ENCODE results near the gene MYOD1. TPM values are rescaled to one million over a fixed set of nuclear protein-coding genes. Genes with fewer than 3 reads are reported as not detected.

The MYOD1 gene
- total RNA-seq, 3 donors from 2014 or later = not detected

DNA sequence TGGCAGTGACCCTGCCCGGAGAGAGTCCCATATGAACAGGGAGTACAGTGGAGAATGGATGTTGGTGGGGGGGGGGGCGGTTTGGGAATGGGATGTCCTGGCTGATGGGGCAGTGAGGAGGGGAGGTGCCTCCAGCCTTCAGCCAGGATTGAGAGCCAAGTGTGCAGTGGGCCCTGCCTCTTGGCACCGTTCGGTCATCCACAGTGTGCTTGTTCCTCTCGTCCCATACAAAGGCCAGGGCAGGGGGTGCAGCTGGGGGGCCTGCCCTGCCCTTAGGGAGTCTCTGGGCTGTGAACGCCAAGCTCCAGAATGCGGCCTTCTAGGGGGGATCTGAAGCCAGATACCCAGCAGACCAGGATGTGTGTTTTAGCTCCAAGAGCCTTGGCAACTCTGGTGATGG lies 49.2 kb downstream of the MYOD1 start:
- Histone ChIP-seq H3K9me3 (no peaks in the 10 kb centered on the region), H3K36me3 (ENCODE audit: low read depth) (no peaks in the 10 kb centered on the region), H3K4me1 (ENCODE audit: low read depth) (peaks cover 6% of the 10 kb centered on the region), H3K4me3 (no peak overlapping the region)
- ATAC-seq (no peak), DNase-seq (no peak)
- intact Hi-C loops (cut with DNase I, micrococcal nuclease) = loop anchor here (10.0 kb wide), 2 partner anchors 206 to 216 kb away; no protein-coding TSS in a partner anchor
- TF ChIP-seq, protein P1, sequence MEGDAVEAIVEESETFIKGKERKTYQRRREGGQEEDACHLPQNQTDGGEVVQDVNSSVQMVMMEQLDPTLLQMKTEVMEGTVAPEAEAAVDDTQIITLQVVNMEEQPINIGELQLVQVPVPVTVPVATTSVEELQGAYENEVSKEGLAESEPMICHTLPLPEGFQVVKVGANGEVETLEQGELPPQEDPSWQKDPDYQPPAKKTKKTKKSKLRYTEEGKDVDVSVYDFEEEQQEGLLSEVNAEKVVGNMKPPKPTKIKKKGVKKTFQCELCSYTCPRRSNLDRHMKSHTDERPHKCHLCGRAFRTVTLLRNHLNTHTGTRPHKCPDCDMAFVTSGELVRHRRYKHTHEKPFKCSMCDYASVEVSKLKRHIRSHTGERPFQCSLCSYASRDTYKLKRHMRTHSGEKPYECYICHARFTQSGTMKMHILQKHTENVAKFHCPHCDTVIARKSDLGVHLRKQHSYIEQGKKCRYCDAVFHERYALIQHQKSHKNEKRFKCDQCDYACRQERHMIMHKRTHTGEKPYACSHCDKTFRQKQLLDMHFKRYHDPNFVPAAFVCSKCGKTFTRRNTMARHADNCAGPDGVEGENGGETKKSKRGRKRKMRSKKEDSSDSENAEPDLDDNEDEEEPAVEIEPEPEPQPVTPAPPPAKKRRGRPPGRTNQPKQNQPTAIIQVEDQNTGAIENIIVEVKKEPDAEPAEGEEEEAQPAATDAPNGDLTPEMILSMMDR (IDR thresholded peaks at IDR 0.05) = no peak

GRCh38 chr11:17769218-17769617 lies 49.8 kb downstream of the MYOD1 start:
- TF ChIP-seq, protein P1 (IDR thresholded peaks at IDR 0.05) = no peak
- ATAC-seq = no peak
- no peak overlapping the region for H3K4me3 ChIP-seq
- peaks cover 6% of the 10 kb centered on the region for H3K4me1 ChIP-seq (ENCODE audit: low read depth)
- no peaks in the 10 kb centered on the region for H3K36me3 ChIP-seq (ENCODE audit: low read depth)
- no peaks in the 10 kb centered on the region for H3K9me3 ChIP-seq
- intact Hi-C loops (cut with DNase I, micrococcal nuclease) = loop anchor here (10.0 kb wide), 2 partner anchors 206 to 216 kb away; no protein-coding TSS in a partner anchor
- no peak for DNase-seq

GRCh38 chr11:17770048-17770652 lies 50.8 kb downstream of the MYOD1 start:
- ATAC-seq (peak; percentile 94), DNase-seq (peak; percentile 84 to 89 (median 87))
- H3K36me3 ChIP-seq (ENCODE audit: low read depth) = no peaks in the 10 kb centered on the region
- H3K9me3 ChIP-seq = no peaks in the 10 kb centered on the region
- peaks cover 6% of the 10 kb centered on the region for H3K4me1 ChIP-seq (ENCODE audit: low read depth)
- H3K4me3 ChIP-seq = no peak overlapping the region
- intact Hi-C loops (cut with DNase I, micrococcal nuclease) = no loop called here
- TF ChIP-seq, protein P1 (IDR thresholded peaks at IDR 0.05) = peak; percentile 18

DNA sequence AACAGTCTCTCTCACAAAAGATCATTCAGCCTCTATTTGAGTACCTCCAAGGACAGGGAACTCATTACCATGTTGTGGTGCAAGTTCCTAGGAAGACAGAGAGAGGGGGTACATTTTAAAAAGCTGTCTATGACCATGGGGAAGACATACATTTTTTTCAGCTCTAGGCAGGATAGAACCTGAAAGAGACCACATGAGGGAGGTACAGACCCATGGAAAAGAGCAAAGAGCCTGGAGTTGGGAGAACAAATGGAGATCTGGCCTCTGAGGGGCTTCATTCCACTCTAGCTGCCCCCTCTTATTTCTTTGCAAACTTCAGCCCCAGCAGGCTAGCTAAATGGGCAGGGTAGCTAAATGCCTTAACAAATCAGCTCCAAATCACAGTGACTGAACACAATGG lies 51.5 kb downstream of the MYOD1 start:
- ATAC-seq = no peak

DNA sequence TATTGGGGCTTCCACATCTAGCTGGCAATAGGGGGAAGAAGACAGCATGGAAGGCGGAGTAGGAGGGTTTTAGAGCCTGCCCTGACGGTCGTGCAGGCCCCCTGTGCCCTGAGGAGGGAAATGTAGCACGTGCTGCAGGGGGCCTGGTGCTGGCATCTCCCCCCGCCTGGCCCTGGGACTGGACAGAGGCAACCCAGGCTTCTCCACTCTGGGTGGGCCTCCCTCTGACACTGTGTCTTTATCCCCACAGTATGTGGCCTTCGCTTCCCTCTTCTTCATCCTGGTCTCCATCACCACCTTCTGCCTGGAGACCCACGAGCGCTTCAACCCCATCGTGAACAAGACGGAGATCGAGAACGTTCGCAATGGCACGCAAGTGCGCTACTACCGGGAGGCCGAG lies 52.0 kb downstream of the MYOD1 start:
- Histone ChIP-seq H3K4me1 (ENCODE audit: low read depth) (peaks cover 6% of the 10 kb centered on the region), H3K9me3 (no peaks in the 10 kb centered on the region), H3K4me3 (no peak overlapping the region), H3K36me3 (ENCODE audit: low read depth) (no peaks in the 10 kb centered on the region)
- intact Hi-C loops (cut with DNase I, micrococcal nuclease) = no loop called here
- no peak for ATAC-seq
- TF ChIP-seq, protein P1 (IDR thresholded peaks at IDR 0.05) = no peak
- no peak for DNase-seq

More for the DNA sequence above, 51.5 kb downstream of the MYOD1 start:
- Histone ChIP-seq H3K36me3 (ENCODE audit: low read depth) (no peaks in the 10 kb centered on the region), H3K4me1 (ENCODE audit: low read depth) (peaks cover 6% of the 10 kb centered on the region), H3K9me3 (no peaks in the 10 kb centered on the region), H3K4me3 (no peak overlapping the region)
- TF ChIP-seq, protein P1 (IDR thresholded peaks at IDR 0.05) = no peak
- intact Hi-C loops (cut with DNase I, micrococcal nuclease) = no loop called here
- no peak for DNase-seq

Other genes starting within 250 kb of the MYOD1 start
- 1 to 10 TPM; 2.2 to 4.1 (median 3.3) TPM for gene ABCC8, start 242.7 kb upstream of the MYOD1 start, total RNA-seq
- 100 to 1,000 TPM in 2 of 3 donors, 10 to 100 TPM in 1; 81.7 to 229 (median 141) TPM for gene USH1C, start 175.2 kb upstream of the MYOD1 start, total RNA-seq
- gene OTOG, start 172.3 kb upstream of the MYOD1 start, total RNA-seq = under 1 TPM in 1 of 3 donors, not detected in 2; 0.06 TPM
- gene KCNC1, start 15.2 kb downstream of the MYOD1 start, total RNA-seq = under 1 TPM; 0.29 to 0.66 (median 0.34) TPM

Measured in mucosa of descending colon (tissue), 3 donors.